Measurements from ENCODE around the gene TH.

DNA sequence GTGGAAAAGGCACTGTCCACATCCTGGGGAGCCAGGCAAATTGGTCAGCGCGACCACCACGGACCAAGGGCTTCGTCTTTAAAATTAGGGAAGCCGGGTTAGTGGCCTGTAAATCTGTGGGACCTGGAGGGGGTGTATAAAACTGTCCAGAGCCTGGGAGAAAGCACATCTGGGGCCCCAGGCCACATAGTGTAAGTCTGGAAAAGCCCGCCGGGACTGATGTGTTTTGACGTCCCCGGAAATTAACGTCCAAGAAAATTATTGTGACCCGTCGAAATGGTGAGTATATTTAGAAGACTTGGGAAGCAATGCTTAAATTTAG lies 28.2 kb downstream of the TH start:
- TF ChIP-seq, protein P1, sequence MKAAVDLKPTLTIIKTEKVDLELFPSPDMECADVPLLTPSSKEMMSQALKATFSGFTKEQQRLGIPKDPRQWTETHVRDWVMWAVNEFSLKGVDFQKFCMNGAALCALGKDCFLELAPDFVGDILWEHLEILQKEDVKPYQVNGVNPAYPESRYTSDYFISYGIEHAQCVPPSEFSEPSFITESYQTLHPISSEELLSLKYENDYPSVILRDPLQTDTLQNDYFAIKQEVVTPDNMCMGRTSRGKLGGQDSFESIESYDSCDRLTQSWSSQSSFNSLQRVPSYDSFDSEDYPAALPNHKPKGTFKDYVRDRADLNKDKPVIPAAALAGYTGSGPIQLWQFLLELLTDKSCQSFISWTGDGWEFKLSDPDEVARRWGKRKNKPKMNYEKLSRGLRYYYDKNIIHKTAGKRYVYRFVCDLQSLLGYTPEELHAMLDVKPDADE (IDR thresholded peaks at IDR 0.05), result no peak
- no peak for TF ChIP-seq POLR2AphosphoS5 (IDR thresholded peaks at IDR 0.05; ENCODE audit: low read depth)
- TF ChIP-seq STAT1 (IDR thresholded peaks at IDR 0.05; ENCODE audit: unreplicated experiment), result no peak
- TF ChIP-seq, protein P2, sequence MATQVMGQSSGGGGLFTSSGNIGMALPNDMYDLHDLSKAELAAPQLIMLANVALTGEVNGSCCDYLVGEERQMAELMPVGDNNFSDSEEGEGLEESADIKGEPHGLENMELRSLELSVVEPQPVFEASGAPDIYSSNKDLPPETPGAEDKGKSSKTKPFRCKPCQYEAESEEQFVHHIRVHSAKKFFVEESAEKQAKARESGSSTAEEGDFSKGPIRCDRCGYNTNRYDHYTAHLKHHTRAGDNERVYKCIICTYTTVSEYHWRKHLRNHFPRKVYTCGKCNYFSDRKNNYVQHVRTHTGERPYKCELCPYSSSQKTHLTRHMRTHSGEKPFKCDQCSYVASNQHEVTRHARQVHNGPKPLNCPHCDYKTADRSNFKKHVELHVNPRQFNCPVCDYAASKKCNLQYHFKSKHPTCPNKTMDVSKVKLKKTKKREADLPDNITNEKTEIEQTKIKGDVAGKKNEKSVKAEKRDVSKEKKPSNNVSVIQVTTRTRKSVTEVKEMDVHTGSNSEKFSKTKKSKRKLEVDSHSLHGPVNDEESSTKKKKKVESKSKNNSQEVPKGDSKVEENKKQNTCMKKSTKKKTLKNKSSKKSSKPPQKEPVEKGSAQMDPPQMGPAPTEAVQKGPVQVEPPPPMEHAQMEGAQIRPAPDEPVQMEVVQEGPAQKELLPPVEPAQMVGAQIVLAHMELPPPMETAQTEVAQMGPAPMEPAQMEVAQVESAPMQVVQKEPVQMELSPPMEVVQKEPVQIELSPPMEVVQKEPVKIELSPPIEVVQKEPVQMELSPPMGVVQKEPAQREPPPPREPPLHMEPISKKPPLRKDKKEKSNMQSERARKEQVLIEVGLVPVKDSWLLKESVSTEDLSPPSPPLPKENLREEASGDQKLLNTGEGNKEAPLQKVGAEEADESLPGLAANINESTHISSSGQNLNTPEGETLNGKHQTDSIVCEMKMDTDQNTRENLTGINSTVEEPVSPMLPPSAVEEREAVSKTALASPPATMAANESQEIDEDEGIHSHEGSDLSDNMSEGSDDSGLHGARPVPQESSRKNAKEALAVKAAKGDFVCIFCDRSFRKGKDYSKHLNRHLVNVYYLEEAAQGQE (IDR thresholded peaks at IDR 0.05; ENCODE audit: unreplicated experiment), result no peak
- TF ChIP-seq, protein P3, sequence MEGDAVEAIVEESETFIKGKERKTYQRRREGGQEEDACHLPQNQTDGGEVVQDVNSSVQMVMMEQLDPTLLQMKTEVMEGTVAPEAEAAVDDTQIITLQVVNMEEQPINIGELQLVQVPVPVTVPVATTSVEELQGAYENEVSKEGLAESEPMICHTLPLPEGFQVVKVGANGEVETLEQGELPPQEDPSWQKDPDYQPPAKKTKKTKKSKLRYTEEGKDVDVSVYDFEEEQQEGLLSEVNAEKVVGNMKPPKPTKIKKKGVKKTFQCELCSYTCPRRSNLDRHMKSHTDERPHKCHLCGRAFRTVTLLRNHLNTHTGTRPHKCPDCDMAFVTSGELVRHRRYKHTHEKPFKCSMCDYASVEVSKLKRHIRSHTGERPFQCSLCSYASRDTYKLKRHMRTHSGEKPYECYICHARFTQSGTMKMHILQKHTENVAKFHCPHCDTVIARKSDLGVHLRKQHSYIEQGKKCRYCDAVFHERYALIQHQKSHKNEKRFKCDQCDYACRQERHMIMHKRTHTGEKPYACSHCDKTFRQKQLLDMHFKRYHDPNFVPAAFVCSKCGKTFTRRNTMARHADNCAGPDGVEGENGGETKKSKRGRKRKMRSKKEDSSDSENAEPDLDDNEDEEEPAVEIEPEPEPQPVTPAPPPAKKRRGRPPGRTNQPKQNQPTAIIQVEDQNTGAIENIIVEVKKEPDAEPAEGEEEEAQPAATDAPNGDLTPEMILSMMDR (conservative IDR thresholded peaks at IDR 0.05; ENCODE audit: low read depth in 2 of 2), result no peak
- TF ChIP-seq JUNB (IDR thresholded peaks at IDR 0.05; ENCODE audit: unreplicated experiment), result no peak
- TF ChIP-seq EZH2phosphoT487 (IDR thresholded peaks at IDR 0.05; ENCODE audit: unreplicated experiment), result no peak

Measured in GM23338 (cell line).